Measurements from ENCODE around the gene TEX13D. TPM values are rescaled to one million over a fixed set of nuclear protein-coding genes. Genes with fewer than 3 reads are reported as not detected.

Gene TEX13D
- total RNA-seq, 2 donors from 2014 or later, result not detected

DNA sequence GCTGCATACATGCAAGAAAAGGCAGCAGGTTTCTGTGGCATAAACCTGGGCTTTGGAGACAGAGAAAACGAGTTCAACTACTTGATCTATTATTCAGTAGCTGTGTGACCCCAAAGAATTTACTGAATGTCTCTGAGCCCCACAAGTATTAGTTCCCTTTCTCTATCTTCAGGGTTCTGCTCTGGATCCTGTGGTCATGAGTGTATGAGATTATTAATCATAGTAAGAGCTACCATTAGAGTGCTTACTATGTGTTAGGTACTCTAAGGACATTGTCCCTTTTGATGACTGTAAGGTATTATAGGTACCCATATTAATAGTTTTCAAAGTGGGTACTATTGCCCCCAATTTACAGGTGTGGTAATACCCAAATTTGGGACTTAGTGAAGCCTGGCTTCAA is 5.5 kb downstream of the TEX13D start:
- Histone ChIP-seq H3K4me3 (no peak overlapping the region), H3K27ac (no peak overlapping the region), H3K27me3 (replicated peaks; ENCODE audit: insufficient read depth) (no peaks in the 10 kb centered on the region), H3K9me3 (no peaks in the 10 kb centered on the region), H3K36me3 (no peaks in the 10 kb centered on the region), H3K4me1 (ENCODE audit: control insufficient read depth in 1 of 2, low read depth in 2 of 2) (no peaks in the 10 kb centered on the region)
- TF ChIP-seq CTCF (IDR thresholded peaks at IDR 0.05), result no peak
- DNase-seq (ENCODE audit: low spot score) (no peak), ATAC-seq (ENCODE audit: insufficient number of reproducible peaks, low FRiP score, low read depth) (no peak)

- ATAC-seq (ENCODE audit: insufficient number of reproducible peaks, low FRiP score, low read depth) (no peak), DNase-seq (ENCODE audit: low spot score) (no peak)
- no peak for TF ChIP-seq CTCF (IDR thresholded peaks at IDR 0.05)
- H3K27ac ChIP-seq, result no peak overlapping the region
- no peaks in the 10 kb centered on the region for H3K4me1 ChIP-seq (ENCODE audit: control insufficient read depth in 1 of 2, low read depth in 2 of 2)
- H3K4me3 ChIP-seq, result no peak overlapping the region
- H3K27me3 ChIP-seq (replicated peaks; ENCODE audit: insufficient read depth), result no peaks in the 10 kb centered on the region
- no peaks in the 10 kb centered on the region for H3K9me3 ChIP-seq
- H3K36me3 ChIP-seq, result no peaks in the 10 kb centered on the region
Observed at GRCh38 chrX:124338733-124339514, 6.5 kb downstream of the TEX13D start.

- ATAC-seq (ENCODE audit: insufficient number of reproducible peaks, low FRiP score, low read depth) (no peak), DNase-seq (ENCODE audit: low spot score) (no peak)
Observed at GRCh38 chrX:124341396-124342132, 9.1 kb downstream of the TEX13D start.

DNA sequence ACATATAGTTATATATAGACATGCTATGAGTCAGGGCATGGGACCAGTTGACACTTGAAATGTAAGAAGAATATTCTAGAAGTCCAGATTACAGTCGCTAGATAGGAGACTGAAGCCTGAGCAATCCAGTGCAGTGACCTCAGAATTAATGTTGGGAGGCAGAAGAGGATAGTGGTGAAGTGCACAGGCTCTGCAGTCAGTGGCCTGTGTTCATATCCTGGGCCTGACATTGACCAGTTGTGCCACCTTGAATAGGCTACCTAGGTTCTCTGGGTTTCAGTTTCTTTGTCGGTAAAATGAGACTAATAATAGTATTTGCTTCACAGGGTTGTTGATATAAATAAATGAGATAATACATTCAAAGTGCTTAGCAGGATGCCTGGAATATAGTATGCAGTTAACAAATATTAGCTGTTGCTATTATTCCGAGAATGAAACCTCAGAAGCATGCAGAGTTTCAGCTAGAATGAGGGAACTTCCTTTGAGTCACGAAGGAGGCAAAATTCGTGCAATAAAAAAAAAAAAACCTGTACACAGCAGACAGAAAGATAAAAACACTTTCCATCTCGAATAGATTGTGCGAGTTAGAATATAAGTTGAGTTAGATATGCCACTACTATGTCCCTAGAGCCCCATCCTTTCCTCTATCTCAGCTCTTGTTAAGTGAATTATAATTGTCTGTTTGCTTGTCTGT is 9.9 kb downstream of the TEX13D start:
- H3K9me3 ChIP-seq, result no peaks in the 10 kb centered on the region
- DNase-seq (ENCODE audit: low spot score) (no peak), ATAC-seq (ENCODE audit: insufficient number of reproducible peaks, low FRiP score, low read depth) (no peak)
- no peak overlapping the region for H3K27ac ChIP-seq
- H3K27me3 ChIP-seq (replicated peaks; ENCODE audit: insufficient read depth), result no peaks in the 10 kb centered on the region
- no peaks in the 10 kb centered on the region for H3K36me3 ChIP-seq
- H3K4me1 ChIP-seq (ENCODE audit: control insufficient read depth in 1 of 2, low read depth in 2 of 2), result no peaks in the 10 kb centered on the region
- TF ChIP-seq CTCF (IDR thresholded peaks at IDR 0.05), result no peak
- no peak overlapping the region for H3K4me3 ChIP-seq

More at GRCh38 chrX:124341396-124342132, 9.1 kb downstream of the TEX13D start:
- no peaks in the 10 kb centered on the region for H3K27me3 ChIP-seq (replicated peaks; ENCODE audit: insufficient read depth)
- no peaks in the 10 kb centered on the region for H3K36me3 ChIP-seq
- no peak overlapping the region for H3K4me3 ChIP-seq
- no peaks in the 10 kb centered on the region for H3K9me3 ChIP-seq
- no peak for TF ChIP-seq CTCF (IDR thresholded peaks at IDR 0.05)
- no peak overlapping the region for H3K27ac ChIP-seq
- H3K4me1 ChIP-seq (ENCODE audit: control insufficient read depth in 1 of 2, low read depth in 2 of 2), result no peaks in the 10 kb centered on the region

DNA sequence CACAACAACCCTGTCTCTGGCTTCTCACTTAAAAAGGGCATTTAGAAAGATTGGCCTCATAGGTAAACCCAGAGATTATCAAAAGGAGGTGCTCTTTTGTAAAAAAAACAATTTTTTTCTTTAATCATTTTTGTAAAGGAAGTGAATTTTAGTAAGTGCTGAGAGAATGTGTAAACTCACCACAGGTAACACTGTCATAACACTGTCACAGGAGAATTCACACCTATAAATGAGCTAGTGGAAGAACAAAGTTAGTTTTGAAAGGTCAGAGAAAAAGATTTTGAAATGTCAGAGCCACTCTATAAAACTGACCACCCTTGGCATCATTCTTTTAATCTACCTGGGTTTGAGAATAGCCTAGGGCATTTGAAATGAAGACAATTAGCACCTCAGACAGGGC is 10.6 kb downstream of the TEX13D start:
- no peak for DNase-seq (ENCODE audit: low spot score)
- H3K27ac ChIP-seq, result no peak overlapping the region

More for the DNA sequence above, 10.6 kb downstream of the TEX13D start:
- no peaks in the 10 kb centered on the region for H3K9me3 ChIP-seq
- no peaks in the 10 kb centered on the region for H3K27me3 ChIP-seq (replicated peaks; ENCODE audit: insufficient read depth)
- H3K4me1 ChIP-seq (ENCODE audit: control insufficient read depth in 1 of 2, low read depth in 2 of 2), result no peaks in the 10 kb centered on the region
- H3K4me3 ChIP-seq, result no peak overlapping the region
- TF ChIP-seq CTCF (IDR thresholded peaks at IDR 0.05), result no peak
- H3K36me3 ChIP-seq, result no peaks in the 10 kb centered on the region
- ATAC-seq (ENCODE audit: insufficient number of reproducible peaks, low FRiP score, low read depth), result no peak

All from thoracic aorta (tissue), 2 donors.